H1 (cell line): ENCODE data around the gene DRAM2. TPM values are rescaled to one million over a fixed set of nuclear protein-coding genes. Genes with fewer than 3 reads are reported as not detected.

Experiments used
- CTBP2 ChIP-seq: IDR thresholded peaks from 2 replicates; pipeline ENCODE4 v1.7.0; 2011; ENCODE audit warnings: borderline replicate concordance, mild to moderate bottlenecking, moderate library complexity, mixed read lengths, low read length; ENCODE audit not compliant: insufficient read depth, insufficient read length
- FOSL1 ChIP-seq: IDR thresholded peaks from 2 replicates; pipeline ENCODE4 v1.6.1; 2011; ENCODE audit warnings: mild to moderate bottlenecking, low read depth, low read length, moderate library complexity; ENCODE audit not compliant: insufficient read depth
- MAFK ChIP-seq: IDR thresholded peaks from 2 replicates; pipeline ENCODE4 v1.6.1; 2012; ENCODE audit warnings: low read depth, mild to moderate bottlenecking, improper control_type of control experiment, low read length
- RBBP5 ChIP-seq: IDR thresholded peaks from 2 replicates; pipeline ENCODE4 v1.7.1; 2012; ENCODE audit warnings: low read depth, mild to moderate bottlenecking, inconsistent platforms, low read length, moderate library complexity, borderline replicate concordance
- SRF ChIP-seq: IDR thresholded peaks from 2 replicates; pipeline ENCODE4 v1.6.1; 2011; ENCODE audit warnings: mild to moderate bottlenecking, low read depth, low read length, moderate library complexity
- TCF12 ChIP-seq: IDR thresholded peaks from 2 replicates; pipeline ENCODE4 v1.6.1; 2011; ENCODE audit warnings: low read depth, mild to moderate bottlenecking, low read length
- ZNF274 ChIP-seq: IDR thresholded peaks from 2 replicates; pipeline ENCODE4 v1.7.0; 2012; ENCODE audit warnings: low read length, borderline replicate concordance; ENCODE audit errors: extremely low read depth
- polyA plus RNA-seq, 7 experiments: library from polyadenylated mRNA; depleted of rRNA in 3 of 7; stranded (reverse) in 5 of 7; unstranded in 2 of 7; fragments of >200 nt in 5 of 7; fragments of 200-250 nt in 2 of 7; gene quantifications; 1 replicate in 5 of 7; 2 replicates in 1 of 7; 4 replicates in 1 of 7; pipeline versions ENCODE4 v1.2.1 to v1.2.3, GENCODE V29; 2011 to 2013; ENCODE audit warnings: missing spikeins in 2 of 7, mixed read lengths in 2 of 7
- total RNA-seq: library from RNA; stranded (reverse); fragmentation: NEBNext Ultra II Directional; extraction: Animal tissue kit (Norgen Biotek cat#: 25700); gene quantifications from 2 replicates; pipeline ENCODE4 v1.2.1, GENCODE V29; 2021

The DRAM2 gene
- total and polyA plus RNA-seq, 2 of the 8 experiments (the other 6 are each of a cell fraction or from before 2014, with no cell fraction given), result 35.2 to 68.2 TPM

DNA sequence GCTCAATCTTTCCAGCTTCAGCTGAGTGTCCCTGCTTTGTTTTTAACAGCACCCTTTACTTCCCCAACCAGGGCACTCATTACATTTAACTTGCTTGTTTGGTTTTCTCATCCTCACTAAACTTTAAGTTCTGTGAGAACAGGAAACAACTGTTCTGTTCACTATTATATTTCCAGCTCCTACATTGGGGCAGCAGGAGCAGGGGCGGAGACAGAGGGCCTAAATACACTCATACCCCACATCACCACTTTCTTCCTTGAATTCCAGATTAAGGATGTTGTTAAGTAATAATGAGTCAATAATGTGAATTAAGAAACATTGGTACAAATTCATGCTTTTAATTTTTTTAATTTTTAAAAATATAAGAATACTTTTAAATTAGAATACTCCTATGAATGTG, 6.0 kb downstream of the DRAM2 start (continued):
- no peak for TF ChIP-seq CTBP2
- no peak for TF ChIP-seq TCF12
- no peak for TF ChIP-seq ZNF274
- no peak for TF ChIP-seq FOSL1
- no peak for TF ChIP-seq MAFK
- TF ChIP-seq SRF, result no peak
- no peak for TF ChIP-seq RBBP5
